HG03064 (cell line): ENCODE results near the gene SLCO2A1.

Experiments used
- ATAC-seq: cut with Tn5 transposase; IDR thresholded peaks from one replicate; pipeline ENCODE4 v1.9.1; 2021; ENCODE audit warnings: low read depth; ENCODE audit not compliant: unreplicated experiment

SLCO2A1 gene

DNA sequence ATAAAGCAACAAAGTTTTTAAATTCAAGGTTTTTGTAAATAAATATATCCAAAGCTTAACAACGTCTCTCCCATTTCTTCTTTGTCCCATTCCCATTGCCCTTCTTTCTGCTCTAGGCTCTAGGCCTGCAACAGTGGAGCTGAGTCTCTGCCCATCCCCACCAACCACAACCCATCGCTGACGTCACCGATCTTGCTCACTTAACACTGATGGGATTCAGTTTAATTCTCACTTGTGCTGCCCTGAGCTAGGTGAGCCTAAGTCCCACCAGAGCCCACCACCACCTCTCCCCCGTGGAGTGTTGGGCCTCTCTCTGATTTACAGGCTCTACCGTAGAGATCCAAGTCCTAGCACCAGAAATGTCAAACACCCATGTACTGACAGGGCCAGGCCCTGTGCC is 72.7 kb downstream of the SLCO2A1 start:
- ATAC-seq, result no peak

DNA sequence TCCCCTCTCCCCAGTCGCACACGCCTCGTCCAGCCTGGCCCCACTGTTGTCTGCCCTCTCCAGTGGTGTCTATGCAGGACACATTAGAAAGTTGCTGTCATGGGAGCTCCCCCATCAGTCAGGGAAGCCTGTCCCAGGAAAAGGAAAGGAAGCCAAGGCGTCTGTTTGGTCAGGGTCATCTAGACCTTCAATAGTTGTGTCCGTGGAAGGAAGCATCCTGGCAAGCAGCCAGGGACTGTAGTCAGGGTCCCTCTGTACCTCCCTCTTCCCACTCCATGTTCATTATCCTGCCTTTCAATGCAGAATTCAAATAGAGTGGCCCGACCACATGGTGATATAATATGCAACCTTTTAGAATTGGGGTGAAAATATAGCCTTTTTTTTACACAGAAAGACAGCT is 73.4 kb downstream of the SLCO2A1 start:
- no peak for ATAC-seq

- no peak for ATAC-seq
Observed at GRCh38 chr3:133955892-133956291, 73.8 kb downstream of the SLCO2A1 start.

GRCh38 chr3:133954717-133955360 is 74.9 kb downstream of the SLCO2A1 start:
- no peak for ATAC-seq

DNA sequence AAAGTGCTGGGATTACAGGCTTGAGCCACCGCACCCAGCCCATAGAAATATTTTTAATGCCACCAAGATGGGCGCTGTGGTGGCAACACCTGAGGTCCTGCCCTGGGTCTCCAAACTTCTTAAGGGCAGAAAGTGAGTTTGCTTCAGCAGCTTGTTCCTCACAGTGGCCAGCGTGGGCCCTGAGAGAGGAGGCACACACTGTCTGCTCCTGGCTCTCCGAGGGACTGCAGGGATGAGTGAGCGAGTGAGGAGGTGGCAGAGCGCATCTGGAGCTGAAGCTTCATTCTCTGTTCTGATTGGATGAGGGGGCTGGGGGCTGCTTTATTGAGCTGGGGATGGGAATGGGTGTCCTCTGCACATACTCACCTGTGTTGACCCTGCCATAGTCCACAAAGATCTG is 76.4 kb downstream of the SLCO2A1 start:
- no peak for ATAC-seq

GRCh38 chr3:133949438-133949837 is 80.3 kb downstream of the SLCO2A1 start:
- no peak for ATAC-seq

- no peak for ATAC-seq
Observed at GRCh38 chr3:133948996-133949395, 80.7 kb downstream of the SLCO2A1 start.

DNA sequence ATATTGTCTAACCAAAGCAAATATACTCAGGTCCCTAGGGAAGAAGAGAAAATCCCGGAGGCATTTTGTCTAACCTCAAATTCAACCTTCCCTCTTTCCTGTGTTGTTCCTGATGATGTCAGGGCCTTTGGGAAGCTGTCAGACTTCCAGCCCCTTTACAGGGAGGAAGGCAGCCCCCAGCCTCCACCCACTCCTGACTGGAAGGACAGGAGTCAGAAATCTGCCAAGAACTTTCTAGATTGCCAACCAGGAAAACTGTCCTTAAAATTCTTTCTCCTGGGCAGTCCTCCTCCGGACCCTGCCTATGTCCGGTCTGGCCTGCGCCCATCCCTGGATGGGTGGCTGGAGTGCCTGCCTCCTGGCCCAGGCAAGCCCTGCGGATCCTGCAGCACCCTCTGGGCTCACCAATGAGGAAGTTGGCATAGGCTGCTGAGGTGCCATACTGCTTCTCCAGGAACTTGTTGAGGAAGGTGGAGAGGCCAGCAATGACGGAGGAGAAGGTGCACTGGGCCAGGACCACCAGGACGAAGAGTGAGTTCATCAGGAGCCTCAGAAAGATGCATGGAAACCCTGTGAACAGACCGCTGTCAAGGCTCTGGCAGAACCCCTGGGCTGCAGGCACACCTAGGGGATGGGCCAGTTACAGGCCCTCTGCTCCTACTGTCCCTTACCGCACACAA is 81.5 kb downstream of the SLCO2A1 start:
- no peak for ATAC-seq

- ATAC-seq, result no peak
Observed at GRCh38 chr3:133945381-133946095, 84.2 kb downstream of the SLCO2A1 start.

- no peak for ATAC-seq
Observed at GRCh38 chr3:133944641-133945380, 84.9 kb downstream of the SLCO2A1 start.

GRCh38 chr3:133944181-133944580 is 85.5 kb downstream of the SLCO2A1 start:
- ATAC-seq, result no peak

DNA sequence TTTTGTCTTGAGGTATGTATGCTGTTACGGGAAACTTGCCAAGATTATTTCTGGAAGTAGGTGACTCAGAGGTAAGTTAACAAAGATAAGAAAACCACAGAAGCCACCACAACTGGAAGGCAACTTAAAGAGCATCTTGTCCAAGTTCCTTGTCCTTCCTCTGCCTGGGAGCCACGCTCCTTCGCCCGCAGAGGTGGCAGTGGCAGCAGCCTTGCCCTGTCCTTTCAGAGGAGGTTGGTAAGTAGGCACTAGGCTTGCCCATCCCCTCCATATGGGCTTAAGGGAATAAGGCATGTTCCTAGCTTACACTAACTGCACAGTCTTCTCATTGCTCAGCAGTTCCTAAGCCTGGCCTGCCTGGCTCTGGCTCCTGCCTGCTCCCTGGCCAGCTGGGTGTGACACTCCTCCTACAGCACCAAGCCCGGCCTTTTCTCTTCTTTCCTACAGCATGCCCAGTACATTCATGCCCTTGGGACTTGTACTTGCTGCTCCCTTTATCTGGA is 86.0 kb downstream of the SLCO2A1 start:
- no peak for ATAC-seq

DNA sequence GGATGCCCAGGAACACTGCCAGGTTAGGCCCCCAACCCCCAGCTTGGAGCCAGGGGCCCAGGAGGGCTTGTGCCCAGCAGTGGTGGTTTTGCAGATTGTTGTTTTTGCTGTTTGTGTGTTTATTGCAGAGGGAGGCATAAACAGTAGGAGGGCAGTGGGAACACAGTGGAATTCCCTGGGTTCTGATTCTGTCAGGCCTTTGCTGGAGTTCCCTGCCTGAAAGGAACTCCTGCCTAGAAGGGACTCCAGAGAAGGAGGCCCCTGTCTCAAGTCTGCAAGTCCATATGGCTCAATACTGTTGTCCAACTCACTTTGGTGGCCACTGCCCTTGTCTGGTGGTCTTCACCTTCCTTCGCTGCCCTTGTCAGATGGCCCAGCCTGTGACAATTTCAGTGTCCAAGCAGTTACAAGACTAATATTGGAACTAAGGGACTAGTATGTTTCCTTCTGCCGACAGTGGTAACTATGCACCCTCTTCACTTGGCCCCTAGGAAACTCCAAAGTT is 86.6 kb downstream of the SLCO2A1 start:
- no peak for ATAC-seq

GRCh38 chr3:133941415-133941821 is 88.3 kb downstream of the SLCO2A1 start:
- ATAC-seq, result no peak

DNA sequence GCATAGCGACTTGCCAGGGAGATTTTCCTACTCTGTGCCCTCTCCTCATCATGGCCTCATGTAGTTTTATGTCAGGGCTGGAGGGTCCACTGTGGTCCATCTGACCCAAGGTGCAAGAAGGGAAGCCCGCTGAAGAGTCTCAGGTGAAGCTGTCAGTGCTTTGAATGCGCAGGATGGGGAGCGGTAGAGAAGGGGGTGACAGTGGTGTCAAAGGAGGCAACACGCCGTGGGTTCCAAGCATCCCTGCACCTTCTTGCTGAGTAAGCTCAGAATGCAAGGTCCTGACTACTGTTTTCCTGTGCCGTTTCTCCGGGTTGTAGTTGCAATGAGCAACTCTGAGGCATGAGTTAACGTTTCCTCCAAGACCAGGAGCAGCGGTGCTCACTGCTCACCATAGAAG is 89.2 kb downstream of the SLCO2A1 start:
- no peak for ATAC-seq

DNA sequence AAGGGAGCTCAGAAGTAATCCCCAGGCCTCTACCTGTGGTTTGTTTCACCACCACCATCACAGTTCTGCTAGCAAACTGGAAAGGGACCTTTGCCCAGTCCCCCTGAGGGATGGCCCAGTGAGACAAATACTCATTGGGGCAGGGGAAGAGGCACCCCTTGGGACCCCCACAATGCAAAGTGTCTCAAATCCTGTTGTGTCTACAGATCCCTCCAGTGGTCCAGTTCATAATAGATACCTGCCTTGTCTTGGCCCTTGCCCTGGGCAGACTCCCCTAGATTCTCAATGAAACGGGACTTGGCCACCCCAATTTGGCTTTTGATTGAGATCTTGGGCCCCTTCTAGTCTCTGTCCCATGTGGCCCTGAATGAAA is 90.3 kb downstream of the SLCO2A1 start:
- ATAC-seq, result no peak

- no peak for ATAC-seq
Observed at GRCh38 chr3:133938770-133939462, 90.8 kb downstream of the SLCO2A1 start.

DNA sequence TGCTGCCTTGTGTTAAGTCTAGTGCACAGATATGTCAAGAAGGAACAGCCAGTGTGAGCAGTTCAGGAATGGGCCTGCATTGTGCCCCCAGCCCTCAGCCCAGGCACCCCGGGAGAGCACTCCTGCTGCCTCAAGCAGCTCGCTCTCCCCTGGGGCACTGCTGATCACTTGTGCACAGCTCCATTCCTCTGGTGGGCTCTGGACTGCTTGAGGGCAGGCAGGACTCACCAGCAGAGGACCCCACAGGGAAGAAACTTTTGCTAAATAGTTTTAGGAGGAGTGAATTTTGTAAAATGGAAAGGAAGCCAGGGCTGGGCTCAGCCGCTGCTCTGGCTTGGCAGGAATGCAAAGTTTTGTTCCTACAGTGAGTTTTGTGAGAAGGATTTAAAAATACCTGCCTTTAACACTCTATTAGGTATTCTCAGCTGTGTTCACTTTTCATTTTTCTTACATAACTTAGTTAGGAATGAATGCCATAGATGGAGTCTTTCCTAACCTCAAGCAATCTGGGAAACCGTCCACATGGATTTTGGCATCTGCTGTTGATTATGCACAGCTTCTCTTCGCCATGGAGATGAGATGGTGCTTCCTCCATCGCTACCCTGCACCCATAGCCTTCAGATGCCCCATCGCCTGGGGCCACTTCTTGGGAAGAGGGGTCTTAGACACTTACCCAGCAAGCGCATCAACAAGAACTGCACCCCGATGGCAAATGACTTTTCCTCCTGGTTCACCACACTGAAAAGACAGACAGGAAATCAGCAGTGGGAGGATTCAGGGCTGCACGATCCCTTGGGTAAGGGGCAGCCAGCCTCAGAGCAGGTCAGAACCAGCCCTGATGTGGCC is 91.7 kb downstream of the SLCO2A1 start:
- ATAC-seq, result no peak

GRCh38 chr3:133937061-133937686 is 92.6 kb downstream of the SLCO2A1 start:
- no peak for ATAC-seq
